Activated CD4-positive, alpha-beta T cell treated with anti-CD3 and anti-CD28 coated beads, Interleukin-2, amount 50 U/mL, for 16 hours (primary cell): Measurements from ENCODE around the gene KIAA0232.

Source experiments
- DNase-seq: peaks from one replicate; pipeline ENCODE4 v3.0.0-alpha.2; 2020

Gene KIAA0232

DNA sequence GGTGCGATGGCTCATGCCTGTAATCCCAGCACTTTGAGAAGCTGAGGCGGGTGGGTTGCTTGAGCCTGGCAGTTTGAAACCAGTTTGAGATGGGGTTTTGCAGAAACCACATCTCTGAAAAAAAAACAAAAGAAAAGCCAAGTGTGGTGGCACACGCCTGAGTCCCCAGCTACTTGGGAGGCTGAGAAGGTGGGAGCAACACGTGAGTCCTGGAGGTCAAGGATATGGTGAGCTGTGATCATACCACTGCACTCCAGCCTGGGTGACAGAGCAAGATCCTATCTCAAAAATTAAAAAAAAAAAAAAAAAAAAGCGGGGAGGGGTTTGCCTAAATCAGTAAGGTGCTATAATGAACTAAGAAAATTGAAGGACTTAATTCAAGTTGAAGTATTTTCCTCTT lies 68.9 kb downstream of the KIAA0232 start:
- no peak for DNase-seq

- no peak for DNase-seq
Observed at GRCh38 chr4:6851962-6852361, 69.4 kb downstream of the KIAA0232 start.

DNA sequence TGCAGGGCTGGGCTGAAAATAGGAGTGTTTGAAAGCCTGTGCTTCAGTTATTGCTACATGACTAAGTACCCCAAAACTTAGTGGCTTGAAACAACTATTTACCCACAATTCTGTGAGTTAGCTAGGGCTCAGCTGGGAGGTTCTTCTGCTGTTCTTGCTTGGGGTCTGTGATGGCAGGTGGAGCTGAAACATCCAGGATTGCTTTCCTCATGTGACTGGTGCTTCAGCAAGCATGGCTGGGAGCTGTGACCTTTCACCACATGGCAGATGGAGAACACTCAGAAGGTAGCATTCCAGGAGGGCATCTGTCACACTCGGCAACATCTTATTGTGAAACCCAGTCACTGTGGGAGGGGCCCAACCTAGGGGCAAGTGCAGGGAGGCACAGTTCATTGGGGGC lies 70.1 kb downstream of the KIAA0232 start:
- no peak for DNase-seq

- DNase-seq = no peak
Observed at GRCh38 chr4:6854098-6854744, 71.7 kb downstream of the KIAA0232 start.

DNA sequence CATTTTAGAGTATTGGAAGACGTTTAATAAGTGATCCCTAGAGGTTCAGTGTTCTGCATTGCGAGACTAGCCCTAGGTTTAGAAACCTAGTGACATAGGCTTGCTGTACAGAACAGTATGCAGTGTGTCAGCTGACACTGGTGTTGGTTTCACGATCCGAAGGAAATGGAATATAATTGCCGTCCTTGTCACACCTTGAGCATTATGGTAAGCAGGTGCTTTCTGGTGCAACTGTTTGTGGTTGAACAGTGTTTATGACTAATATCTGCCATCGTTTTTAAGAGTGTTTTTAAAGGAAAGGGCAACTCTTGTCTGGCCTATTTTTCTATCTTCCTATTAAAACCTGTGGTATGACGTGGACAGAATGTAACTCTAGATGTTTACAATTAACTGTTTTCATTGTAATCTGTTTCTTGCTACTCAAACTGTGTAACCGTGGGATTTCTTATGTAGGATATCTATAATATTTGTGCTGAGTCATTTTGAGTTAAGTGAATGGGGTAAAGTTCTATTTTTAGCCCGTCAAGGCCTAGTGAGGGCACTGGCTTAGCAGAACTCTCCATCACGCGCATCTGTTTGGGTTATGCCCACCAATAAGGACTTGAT lies 73.3 kb downstream of the KIAA0232 start:
- peak; percentile 86 for DNase-seq

GRCh38 chr4:6856391-6856790 lies 73.9 kb downstream of the KIAA0232 start:
- DNase-seq = no peak

DNA sequence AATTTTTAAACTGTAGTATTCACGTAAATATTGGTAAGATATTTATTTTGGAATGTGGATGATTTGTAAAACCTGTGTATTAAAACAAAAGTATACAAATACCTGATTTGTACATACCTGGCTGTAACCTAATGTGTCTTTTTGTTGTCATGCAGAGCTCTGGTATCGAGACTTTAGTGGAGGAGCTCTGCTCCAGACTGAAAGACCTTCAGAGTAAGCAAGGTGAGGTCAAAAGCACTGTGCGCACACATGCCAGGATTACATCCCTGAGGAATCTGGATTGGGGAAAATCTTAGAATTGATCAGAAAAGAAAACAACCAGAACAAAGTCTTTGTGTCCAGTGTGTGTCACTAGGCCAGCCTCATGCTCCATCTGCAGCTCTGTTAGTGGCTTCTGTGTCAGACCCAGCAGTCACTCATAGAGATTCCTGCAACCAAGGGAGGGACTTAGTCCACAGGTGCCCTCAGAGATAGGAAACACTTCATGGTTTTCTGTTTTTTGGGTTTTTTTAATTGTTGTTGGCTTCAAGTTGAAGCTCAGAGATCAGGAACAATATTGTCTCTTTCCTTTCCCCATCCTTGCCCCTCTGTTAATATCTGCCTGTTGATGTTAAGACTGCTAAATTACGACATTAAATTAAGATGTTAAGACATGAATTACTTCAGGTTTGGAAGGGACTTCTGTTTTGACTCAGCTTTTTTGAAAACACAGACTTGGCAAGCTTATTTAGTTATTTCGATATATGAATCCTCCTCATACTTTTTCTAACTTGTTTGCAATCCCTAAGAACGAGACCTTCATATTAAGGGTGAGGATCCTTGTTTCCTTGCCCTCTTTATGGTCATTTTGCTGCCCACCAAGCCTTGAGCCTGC lies 74.7 kb downstream of the KIAA0232 start:
- DNase-seq = no peak

- DNase-seq = no peak
Observed at GRCh38 chr4:6858997-6859396, 76.5 kb downstream of the KIAA0232 start.

DNA sequence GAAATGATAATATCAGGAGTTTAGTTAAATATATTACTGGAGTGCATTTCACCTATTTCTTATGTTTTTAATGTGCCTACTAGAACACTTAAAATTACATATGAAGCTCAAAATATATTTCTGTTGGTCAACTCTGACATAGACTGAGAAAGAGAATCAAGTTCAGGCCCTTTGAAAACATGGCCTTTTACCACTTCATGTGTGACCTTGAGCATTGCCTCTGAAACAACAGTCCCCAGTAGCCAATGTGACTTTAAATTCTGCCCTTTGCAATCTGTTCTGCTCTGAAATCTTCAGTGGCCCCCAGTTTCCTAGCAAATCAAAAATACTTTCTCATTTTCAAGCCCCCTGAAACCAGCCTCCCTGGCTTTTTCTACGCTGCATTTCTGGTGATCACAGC lies 77.0 kb downstream of the KIAA0232 start:
- no peak for DNase-seq

- no peak for DNase-seq
Observed at GRCh38 chr4:6868386-6868785, 85.9 kb downstream of the KIAA0232 start.

DNA sequence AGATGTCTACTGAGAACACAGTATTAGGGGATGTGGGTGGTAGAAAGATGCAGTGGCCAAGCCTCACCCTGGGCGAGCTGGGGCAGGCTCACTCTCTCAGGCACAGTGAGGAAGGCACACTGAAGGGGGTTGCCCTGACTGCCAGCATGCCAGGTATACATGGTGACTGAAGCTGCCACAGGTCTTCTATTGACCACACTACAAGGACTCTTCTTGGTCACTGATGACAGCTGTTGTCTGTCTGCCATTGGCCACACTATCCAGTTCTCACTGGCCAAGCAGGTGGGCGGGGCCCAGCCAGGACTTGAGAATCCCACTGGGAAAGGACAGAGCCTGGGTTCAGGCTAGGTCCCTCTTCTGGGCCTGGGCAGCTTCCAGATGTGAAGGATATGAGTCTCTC lies 87.4 kb downstream of the KIAA0232 start:
- no peak for DNase-seq

GRCh38 chr4:6873291-6873690 lies 90.8 kb downstream of the KIAA0232 start:
- DNase-seq = no peak

- peak; percentile 73 for DNase-seq
Observed at GRCh38 chr4:6873792-6874461, 91.4 kb downstream of the KIAA0232 start.

DNA sequence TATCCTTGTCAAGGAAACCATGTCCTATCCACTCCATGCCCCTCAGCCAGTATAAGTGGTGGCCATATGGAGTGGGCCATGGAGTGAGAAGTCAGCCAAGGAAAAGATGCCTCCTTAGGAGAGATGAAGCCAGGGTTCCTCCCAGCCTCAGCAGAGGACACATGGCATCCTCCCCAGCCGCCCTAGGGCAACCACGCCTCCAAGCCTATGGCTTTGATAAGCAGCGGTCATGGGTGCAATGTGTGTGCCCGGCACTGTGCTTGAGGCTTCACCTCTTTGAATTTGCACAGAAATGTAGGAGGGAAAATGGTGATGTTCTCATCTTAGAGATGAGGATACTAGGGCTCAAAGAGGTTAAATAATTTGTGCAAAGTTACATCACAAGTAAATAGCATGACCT lies 92.5 kb downstream of the KIAA0232 start:
- DNase-seq = no peak

DNA sequence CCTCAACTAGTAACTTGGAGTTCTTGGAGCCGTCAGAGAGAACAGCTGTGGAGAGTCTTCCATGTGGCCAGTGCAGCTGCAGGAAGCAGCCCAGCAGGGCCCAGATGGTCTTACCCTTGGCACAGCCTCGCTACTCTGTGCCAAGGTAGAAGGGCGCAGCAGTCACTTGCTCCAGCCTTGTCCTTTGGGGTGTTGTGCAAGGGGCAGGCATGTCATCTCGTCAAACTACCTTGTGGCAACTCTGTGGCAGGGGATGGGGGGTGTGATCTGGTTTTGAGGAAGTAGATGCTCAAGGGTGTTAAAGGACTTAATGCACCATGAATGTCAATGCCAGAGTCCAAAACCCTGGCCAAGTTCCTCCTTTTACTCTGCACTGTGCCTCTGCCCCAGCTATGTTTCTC lies 92.9 kb downstream of the KIAA0232 start:
- DNase-seq = no peak

DNA sequence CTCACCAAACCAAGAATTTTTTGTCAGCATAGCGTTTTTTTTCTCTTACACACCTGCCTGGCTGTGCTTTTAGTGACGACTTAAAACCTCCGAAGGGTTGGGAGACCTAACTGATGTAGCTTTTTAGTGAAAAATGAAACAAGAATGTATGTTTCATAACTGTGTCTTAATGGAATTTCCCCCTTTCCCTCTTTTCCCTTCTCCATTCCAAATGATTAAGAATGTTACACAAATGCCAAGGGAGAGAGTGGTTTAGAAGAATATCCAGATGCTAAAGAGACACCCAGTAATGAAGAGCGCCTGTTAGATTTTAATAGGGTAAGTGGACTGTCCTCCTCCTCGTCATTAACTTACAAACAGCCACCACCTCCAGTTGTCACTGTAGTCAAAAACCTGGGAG lies 93.9 kb downstream of the KIAA0232 start:
- no peak for DNase-seq

DNA sequence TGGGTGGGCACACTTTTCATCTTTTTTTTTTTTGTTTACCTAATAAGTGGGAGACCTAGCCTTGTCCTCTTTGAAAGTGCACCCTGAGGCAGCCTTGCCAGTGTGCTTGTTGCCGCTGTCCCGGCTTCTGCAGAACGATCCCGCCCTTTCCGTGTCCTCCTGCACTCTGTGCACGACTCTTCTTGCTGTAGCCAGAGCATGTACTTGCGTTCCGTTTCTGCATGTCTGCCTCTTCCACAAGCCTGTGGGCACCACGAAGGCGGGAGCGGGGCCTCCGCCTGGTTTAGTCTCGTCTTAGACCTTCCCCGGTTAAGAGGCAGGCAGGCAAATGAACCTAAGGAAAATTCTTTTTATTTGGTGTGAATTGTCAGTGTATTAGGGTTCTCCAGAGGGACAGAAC lies 94.5 kb downstream of the KIAA0232 start:
- no peak for DNase-seq

DNA sequence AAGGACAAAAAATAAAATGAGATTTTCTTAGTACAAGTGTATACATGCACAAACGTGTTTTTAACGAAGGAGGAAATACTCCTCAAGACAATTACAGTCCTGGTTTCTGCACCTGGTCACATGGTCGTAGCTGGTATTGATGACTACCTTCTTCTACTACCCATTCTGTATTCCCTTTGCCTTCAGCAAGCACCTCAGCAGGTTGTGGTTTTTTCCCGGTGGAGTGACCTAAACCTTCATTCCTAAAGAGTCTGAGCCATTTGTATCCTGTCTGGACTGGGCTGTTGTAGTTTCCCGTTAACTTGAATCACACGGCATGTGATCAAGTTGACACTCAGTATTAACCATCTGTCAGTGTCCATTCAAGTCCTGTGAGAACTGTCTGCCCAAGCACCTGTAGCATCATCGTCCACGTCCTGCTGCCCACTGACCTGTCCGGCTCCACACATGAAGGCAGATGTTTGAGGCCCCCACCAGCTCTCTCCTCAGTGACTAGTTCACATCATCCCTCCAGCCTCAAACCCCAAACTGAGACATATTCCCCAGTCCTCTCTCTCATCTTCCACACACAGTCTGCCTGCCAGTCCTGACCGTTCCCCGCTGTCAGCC lies 96.0 kb downstream of the KIAA0232 start:
- no peak for DNase-seq

- no peak for DNase-seq
Observed at GRCh38 chr4:6880691-6881090, 98.2 kb downstream of the KIAA0232 start.

- DNase-seq = no peak
Observed at GRCh38 chr4:6881908-6882307, 99.4 kb downstream of the KIAA0232 start.

- DNase-seq = no peak
Observed at GRCh38 chr4:6884341-6884870, 101.9 kb downstream of the KIAA0232 start.

- no peak for DNase-seq
Observed at GRCh38 chr4:6885953-6886557, 103.5 kb downstream of the KIAA0232 start.
